Measurements from ENCODE around the gene ZGRF1. TPM values are rescaled to one million over a fixed set of nuclear protein-coding genes. Genes with fewer than 3 reads are reported as not detected.

The ZGRF1 gene
- total and polyA plus RNA-seq, 10 of the 15 experiments (the other 5 are each of a cell fraction or from before 2014, with no cell fraction given) = 8.5 to 32.1 (median 20.1) TPM

GRCh38 chr4:112650332-112650731, 13.6 kb upstream of the ZGRF1 start:
- in situ Hi-C loops (cut with MboI) = no loop called here
- Histone ChIP-seq H3K4me1 (ENCODE audit: control insufficient read depth, insufficient read depth, low read length) (no peaks in the 10 kb centered on the region), H3K27me3 (replicated peaks in 1 of 2; ENCODE audit: control insufficient read depth in 2 of 2, insufficient read depth in 2 of 2, low read length in 1 of 2) (no peaks in the 10 kb centered on the region), H2AFZ (ENCODE audit: control insufficient read depth, low read depth, low read length) (no peak overlapping the region), H3K79me2 (ENCODE audit: control insufficient read depth, insufficient read depth, low read length) (no peaks in the 10 kb centered on the region), H3K4me3 (no peak overlapping the region), H4K20me1 (ENCODE audit: control insufficient read depth, insufficient read depth) (no peaks in the 10 kb centered on the region), H3K4me2 (ENCODE audit: control insufficient read depth, insufficient read depth) (no peak overlapping the region), H3K9me3 (replicated peaks; ENCODE audit: control insufficient read depth, insufficient read depth, low read length) (no peaks in the 10 kb centered on the region), H3K27ac (ENCODE audit: control insufficient read depth, insufficient read depth) (no peak overlapping the region), H3K9ac (ENCODE audit: control insufficient read depth, insufficient read depth, low read length) (no peak overlapping the region), H3K36me3 (ENCODE audit: control insufficient read depth in 2 of 2, insufficient read depth in 2 of 2, low read length in 1 of 2) (peaks cover 3 to 20% of the 10 kb centered on the region in 2 experiments)
- ChIA-PET SMC1A (ENCODE audit: uncharacterized antibody, unreplicated experiment) (no interaction called here), CTCF (no interaction called here), POLR2A (no interaction called here), RAD21 (ENCODE audit: unreplicated experiment) (no interaction called here)
- no peak for FAIRE-seq
- ATAC-seq = no peak
- no peak for DNase-seq (ENCODE audit: low read depth, low spot score)
- intact Hi-C loops (cut with micrococcal nuclease; ENCODE audit: unreplicated experiment) = no loop called here
- no TSS peak for BruUV-seq (replicated peaks)
- WGBS (ENCODE audit: insufficient coverage, insufficient replicate concordance, low lambda C conversion rate, missing lambda C conversion rate) = 94% methylated on average over 4 of the region's 4 CpGs
- TF ChIP-seq ATF7 (IDR thresholded peaks at IDR 0.05; ENCODE audit: low read depth) = no peak
- no peak for TF ChIP-seq TCF3 (IDR thresholded peaks at IDR 0.05; ENCODE audit: borderline replicate concordance, insufficient read depth, low read depth, low read length)
- no peak for TF ChIP-seq HCFC1 (IDR thresholded peaks at IDR 0.05; ENCODE audit: low read length)
- TF ChIP-seq SRF (IDR thresholded peaks at IDR 0.05; ENCODE audit: low read depth in 2 of 2, low read length in 2 of 2) = no peak
- TF ChIP-seq JUND (IDR thresholded peaks at IDR 0.05; ENCODE audit: low read depth, low read length) = no peak
- no peak for TF ChIP-seq RFX5 (IDR thresholded peaks at IDR 0.05; ENCODE audit: low read depth, low read length)
- no peak for TF ChIP-seq PRDM15 (CRISPR knock-in tag; IDR thresholded peaks at IDR 0.05)
- TF ChIP-seq IRF3 (IDR thresholded peaks at IDR 0.05) = no peak
- no peak for TF ChIP-seq BCL3 (IDR thresholded peaks at IDR 0.05; ENCODE audit: borderline replicate concordance, insufficient read depth, low read depth, low read length, poor library complexity, severe bottlenecking)
- TF ChIP-seq NFXL1 (IDR thresholded peaks at IDR 0.05; ENCODE audit: borderline replicate concordance) = no peak
- no peak for TF ChIP-seq GABPA (IDR thresholded peaks at IDR 0.05; ENCODE audit: low read depth)
- no peak for TF ChIP-seq ZSCAN29 (IDR thresholded peaks at IDR 0.05)
- TF ChIP-seq E4F1 (IDR thresholded peaks at IDR 0.05; ENCODE audit: borderline replicate concordance, partially characterized antibody) = no peak
- TF ChIP-seq STAT1 (conservative IDR thresholded peaks at IDR 0.05) = no peak
- TF ChIP-seq NBN (IDR thresholded peaks at IDR 0.05) = no peak
- TF ChIP-seq POLR2A (IDR thresholded peaks at IDR 0.05; ENCODE audit: low read depth, low read length) = no peak
- no peak for TF ChIP-seq PBX3 (IDR thresholded peaks at IDR 0.05; ENCODE audit: insufficient replicate concordance, low read depth, low read length)

Measured in GM12878 (cell line).